SK-N-SH (cell line): ENCODE data around the gene PLXNA4. TPM values are rescaled to one million over a fixed set of nuclear protein-coding genes. Genes with fewer than 3 reads are reported as not detected.

Experiments
- CTCF ChIA-PET: fragments of 300-600, 350-600 bp; formaldehyde crosslinking; extraction: SDS; loops from one replicate; lab custom pipeline; 2021; lab: Yijun Ruan, JAX
- POLR2A ChIA-PET: fragments of 350-600 bp; sonication (Branson Sonifier 250); formaldehyde crosslinking; extraction: SDS; loops from one replicate; lab custom pipeline; 2020; ENCODE audit warnings: antibody characterized with exemption, inconsistent platforms; lab: Yijun Ruan, JAX
- DNase-seq: peaks from one replicate; pipeline ENCODE4 v3.0.0; 2012
- H2AFZ ChIP-seq: fragments of 200-600 bp; sonication (generic); 2 replicates; pipeline ENCODE4 v1.8.1; 2016; ENCODE audit warnings: antibody characterized with exemption, mild to moderate bottlenecking, low read depth
- H3F3A ChIP-seq: fragments of 200-600 bp; sonication (generic); replicated peaks from 2 replicates; pipeline ENCODE3; 2016; ENCODE audit warnings: antibody characterized with exemption, mild to moderate bottlenecking; ENCODE audit not compliant: insufficient read depth
- H3K27ac ChIP-seq, 2 experiments: fragments of 200-500 bp in 1 of 2; fragments of 200-600 bp in 1 of 2; sonication (Bioruptor generic) in 1 of 2; sonication (generic), shearing (Covaris generic) in 1 of 2; 2 replicates each; pipeline versions ENCODE4 v1.5.1 to v1.6.1; 2014 to 2016; ENCODE audit warnings: low read depth in 2 of 2, inconsistent platforms in 1 of 2, low read length in 1 of 2, mild to moderate bottlenecking in 1 of 2, mixed read lengths in 1 of 2
- H3K27me3 ChIP-seq: fragments of 200-600 bp; sonication (generic), shearing (Covaris generic); 2 replicates; pipeline ENCODE4 v1.6.1; 2016; ENCODE audit warnings: mixed run types; ENCODE audit not compliant: insufficient read depth
- H3K36me3 ChIP-seq, 2 experiments: fragments of 200-500 bp in 1 of 2; fragments of 200-600 bp in 1 of 2; sonication (Bioruptor generic) in 1 of 2; sonication (generic) in 1 of 2; replicated peaks in 1 of 2; 2 replicates each; pipeline versions ENCODE3 to v1.5.1; 2014 to 2016; ENCODE audit warnings: low read length in 1 of 2, mild to moderate bottlenecking in 1 of 2; ENCODE audit not compliant: insufficient read depth in 2 of 2, control insufficient read depth in 1 of 2
- H3K4me1 ChIP-seq, 2 experiments: fragments of 200-500 bp in 1 of 2; fragments of 200-600 bp in 1 of 2; sonication (Bioruptor generic) in 1 of 2; sonication (generic), shearing (Covaris generic) in 1 of 2; 2 replicates each; pipeline versions ENCODE4 v1.5.1 to v1.6.1; 2014 to 2016; ENCODE audit warnings: low read depth in 1 of 2, low read length in 1 of 2, mixed run types in 1 of 2; ENCODE audit not compliant: insufficient read depth in 2 of 2, control insufficient read depth in 1 of 2
- H3K4me2 ChIP-seq: fragments of 200-600 bp; sonication (generic), shearing (Covaris generic); 2 replicates; pipeline ENCODE4 v1.6.1; 2017; ENCODE audit warnings: mixed run types
- H3K4me3 ChIP-seq, 2 experiments: fragments of 200-500 bp in 1 of 2; fragments of 200-600 bp in 1 of 2; sonication (Bioruptor generic) in 1 of 2; sonication (generic), shearing (Covaris generic) in 1 of 2; 2 replicates each; pipeline versions ENCODE4 v1.5.1 to v1.8.1; 2014 to 2016; ENCODE audit warnings: low read depth in 2 of 2, inconsistent platforms in 1 of 2, low read length in 1 of 2, mild to moderate bottlenecking in 1 of 2, mixed read lengths in 1 of 2, moderate library complexity in 1 of 2
- H3K79me2 ChIP-seq: fragments of 200-600 bp; sonication (generic); 2 replicates; pipeline ENCODE4 v1.8.1; 2017; ENCODE audit warnings: mild to moderate bottlenecking; ENCODE audit not compliant: insufficient read depth
- H3K9ac ChIP-seq: fragments of 200-600 bp; sonication (generic); 2 replicates; pipeline ENCODE4 v1.6.1; 2017; ENCODE audit warnings: mixed run types
- H3K9me2 ChIP-seq: fragments of 200-600 bp; sonication (generic); 2 replicates; pipeline ENCODE4 v1.6.1; 2017; ENCODE audit warnings: mixed run types
- H3K9me3 ChIP-seq: fragments of 200-600 bp; sonication (generic); 2 replicates; pipeline ENCODE4 v1.6.1; 2017; ENCODE audit warnings: mixed run types, mild to moderate bottlenecking, moderate library complexity
- H4K20me1 ChIP-seq: fragments of 200-600 bp; sonication (generic); 2 replicates; pipeline ENCODE4 v1.6.1; 2017; ENCODE audit warnings: mild to moderate bottlenecking, mixed run types; ENCODE audit not compliant: insufficient read depth
- EZH2phosphoT487 ChIP-seq: fragments of 200-600 bp; sonication (generic); IDR thresholded peaks from 2 replicates; pipeline ENCODE4 v1.6.1; 2017; ENCODE audit warnings: low read depth, mixed run types, mild to moderate bottlenecking, antibody characterized with exemption, moderate library complexity, borderline replicate concordance
- FOXJ3 ChIP-seq: sonication (generic); formaldehyde crosslinking; IDR thresholded peaks from 2 replicates; pipeline ENCODE4 v1.5.1; 2020; ENCODE audit warnings: mild to moderate bottlenecking, missing genetic modification reagents
- FOXM1 ChIP-seq: IDR thresholded peaks from 2 replicates; pipeline ENCODE4 v1.4.0; 2012; ENCODE audit warnings: low read depth, mild to moderate bottlenecking
- GATA2 ChIP-seq: sonication (generic); formaldehyde crosslinking; IDR thresholded peaks from 2 replicates; pipeline ENCODE4 v1.5.0; 2020; ENCODE audit warnings: mild to moderate bottlenecking, missing genetic modification reagents
- NFIC ChIP-seq: IDR thresholded peaks from 2 replicates; pipeline ENCODE4 v1.4.0; 2012; ENCODE audit warnings: borderline replicate concordance
- RCOR1 ChIP-seq: fragments of 150-350 bp; IDR thresholded peaks from 2 replicates; pipeline ENCODE4 v1.6.1; 2017; ENCODE audit warnings: antibody characterized with exemption, low read length
- RFX5 ChIP-seq: IDR thresholded peaks from 2 replicates; pipeline ENCODE4 v1.6.1; 2012; ENCODE audit warnings: mild to moderate bottlenecking, improper control_type of control experiment, low read length
- SIN3A ChIP-seq: IDR thresholded peaks from 2 replicates; pipeline ENCODE4 v1.6.1; 2012; ENCODE audit warnings: low read depth, mild to moderate bottlenecking, low read length, moderate library complexity, borderline replicate concordance
- TEAD4 ChIP-seq: IDR thresholded peaks from 2 replicates; pipeline ENCODE4 v1.4.0; 2012; ENCODE audit warnings: mild to moderate bottlenecking, borderline replicate concordance; ENCODE audit not compliant: insufficient read depth
- WGBS: methylation state at CpG from one replicate; pipeline ENCODE4 v1.1.6; 2017; ENCODE audit warnings: low lambda C conversion rate; 5-methylcytosine and 5-hydroxymethylcytosine counted together
- polyA plus RNA-seq, 3 experiments: library from polyadenylated mRNA; depleted of rRNA; stranded (reverse); fragments of >200 nt; gene quantifications; 2 replicates each; pipeline ENCODE4 v1.2.3, GENCODE V29; 2012
- TF ChIP-seq, protein P1 (sequence below): fragments of 150-350 bp; IDR thresholded peaks from 2 replicates; pipeline ENCODE4 v1.6.1; 2017; ENCODE audit warnings: antibody characterized with exemption, low read length, low read depth, borderline replicate concordance
- TF ChIP-seq, protein P2 (sequence below): IDR thresholded peaks from 2 replicates; pipeline ENCODE4 v1.4.0; 2012; ENCODE audit warnings: low read depth
- TF ChIP-seq, protein P3 (sequence below): fragments of 200-600 bp; sonication (generic); IDR thresholded peaks from 2 replicates; pipeline ENCODE4 v1.6.1; 2017; ENCODE audit warnings: antibody characterized with exemption, mild to moderate bottlenecking, moderate library complexity
- TF ChIP-seq, protein P4 (sequence below): IDR thresholded peaks from 2 replicates; pipeline ENCODE4 v1.6.1; 2012; ENCODE audit warnings: mild to moderate bottlenecking, low read depth, low read length, moderate library complexity
- TF ChIP-seq, protein P5 (sequence below): IDR thresholded peaks from 2 replicates; pipeline ENCODE4 v1.4.0; 2012; ENCODE audit warnings: low read depth, borderline replicate concordance
- TF ChIP-seq, protein P6 (sequence below): fragments of 150-350 bp; IDR thresholded peaks from 2 replicates; pipeline ENCODE4 v1.6.1; 2016; ENCODE audit warnings: mild to moderate bottlenecking, low read depth, low read length

Gene PLXNA4
- polyA plus RNA-seq, 1 of the 3 experiments (the other 2 are of a cell fraction) = 2.4 TPM

DNA sequence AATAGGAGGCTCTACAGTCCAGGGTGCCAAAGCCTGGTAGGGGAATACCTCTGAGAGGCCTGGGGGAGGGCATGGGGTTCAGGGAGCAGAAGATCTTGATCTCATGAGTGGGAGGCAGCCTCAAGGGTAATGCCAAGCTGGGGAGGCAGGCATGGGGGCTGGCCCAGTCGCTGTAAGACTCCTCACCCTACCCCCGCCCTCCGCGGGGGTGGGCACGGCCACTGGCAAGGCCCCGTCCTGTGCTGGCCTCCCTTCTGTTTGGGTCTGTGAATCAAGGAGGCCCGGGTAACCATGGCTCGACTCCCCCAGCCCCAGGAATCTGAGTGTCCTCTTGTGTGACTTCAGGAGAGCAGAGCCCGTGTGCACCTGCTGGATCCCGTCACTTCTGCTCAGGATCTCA is 473.9 kb downstream of the PLXNA4 start (continued):
- TF ChIP-seq, protein P1, sequence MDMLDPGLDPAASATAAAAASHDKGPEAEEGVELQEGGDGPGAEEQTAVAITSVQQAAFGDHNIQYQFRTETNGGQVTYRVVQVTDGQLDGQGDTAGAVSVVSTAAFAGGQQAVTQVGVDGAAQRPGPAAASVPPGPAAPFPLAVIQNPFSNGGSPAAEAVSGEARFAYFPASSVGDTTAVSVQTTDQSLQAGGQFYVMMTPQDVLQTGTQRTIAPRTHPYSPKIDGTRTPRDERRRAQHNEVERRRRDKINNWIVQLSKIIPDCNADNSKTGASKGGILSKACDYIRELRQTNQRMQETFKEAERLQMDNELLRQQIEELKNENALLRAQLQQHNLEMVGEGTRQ = no peak
- TF ChIP-seq GATA2 (CRISPR knock-in tag) (no peak), RFX5 (no peak), NFIC (no peak)
- TF ChIP-seq, protein P2, sequence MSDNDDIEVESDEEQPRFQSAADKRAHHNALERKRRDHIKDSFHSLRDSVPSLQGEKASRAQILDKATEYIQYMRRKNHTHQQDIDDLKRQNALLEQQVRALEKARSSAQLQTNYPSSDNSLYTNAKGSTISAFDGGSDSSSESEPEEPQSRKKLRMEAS = no peak
- TF ChIP-seq, protein P3, sequence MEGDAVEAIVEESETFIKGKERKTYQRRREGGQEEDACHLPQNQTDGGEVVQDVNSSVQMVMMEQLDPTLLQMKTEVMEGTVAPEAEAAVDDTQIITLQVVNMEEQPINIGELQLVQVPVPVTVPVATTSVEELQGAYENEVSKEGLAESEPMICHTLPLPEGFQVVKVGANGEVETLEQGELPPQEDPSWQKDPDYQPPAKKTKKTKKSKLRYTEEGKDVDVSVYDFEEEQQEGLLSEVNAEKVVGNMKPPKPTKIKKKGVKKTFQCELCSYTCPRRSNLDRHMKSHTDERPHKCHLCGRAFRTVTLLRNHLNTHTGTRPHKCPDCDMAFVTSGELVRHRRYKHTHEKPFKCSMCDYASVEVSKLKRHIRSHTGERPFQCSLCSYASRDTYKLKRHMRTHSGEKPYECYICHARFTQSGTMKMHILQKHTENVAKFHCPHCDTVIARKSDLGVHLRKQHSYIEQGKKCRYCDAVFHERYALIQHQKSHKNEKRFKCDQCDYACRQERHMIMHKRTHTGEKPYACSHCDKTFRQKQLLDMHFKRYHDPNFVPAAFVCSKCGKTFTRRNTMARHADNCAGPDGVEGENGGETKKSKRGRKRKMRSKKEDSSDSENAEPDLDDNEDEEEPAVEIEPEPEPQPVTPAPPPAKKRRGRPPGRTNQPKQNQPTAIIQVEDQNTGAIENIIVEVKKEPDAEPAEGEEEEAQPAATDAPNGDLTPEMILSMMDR = no peak

DNA sequence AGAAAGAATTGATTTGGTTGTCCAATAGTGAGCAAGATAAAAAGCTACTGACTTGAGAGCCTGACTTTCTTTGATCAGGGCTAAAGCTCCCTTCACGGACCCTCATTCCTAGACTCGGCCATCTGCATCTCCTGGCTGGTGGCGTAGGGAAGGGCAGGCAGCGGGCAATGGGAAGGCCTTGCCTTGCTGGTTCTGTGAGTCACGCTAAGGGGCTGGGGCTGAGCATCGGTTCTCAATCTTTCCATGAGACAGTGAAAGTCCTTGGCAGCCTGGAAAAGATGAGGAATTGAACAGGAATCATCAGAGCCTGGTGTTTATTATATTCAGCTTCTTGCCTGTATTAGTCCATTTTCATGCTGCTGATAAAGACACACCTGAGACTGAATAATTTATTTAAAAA is 475.3 kb downstream of the PLXNA4 start:
- Histone ChIP-seq H3K36me3 (peaks cover 0 to 9% of the 10 kb centered on the region in 2 experiments), H3F3A (no peaks in the 10 kb centered on the region), H2AFZ (no peak overlapping the region), H3K9ac (no peak overlapping the region), H3K27ac (no peak overlapping the region), H3K4me2 (no peak overlapping the region), H4K20me1 (no peaks in the 10 kb centered on the region), H3K79me2 (no peaks in the 10 kb centered on the region), H3K27me3 (no peaks in the 10 kb centered on the region), H3K4me3 (no peak overlapping the region), H3K4me1 (no peaks in the 10 kb centered on the region; a peak in 1 of 4 replicates), H3K9me3 (no peaks in the 10 kb centered on the region), H3K9me2 (no peaks in the 10 kb centered on the region)
- no peak for DNase-seq
- WGBS = 90% methylated on average over 6 of the region's 6 CpGs
- TF ChIP-seq, protein P4, sequence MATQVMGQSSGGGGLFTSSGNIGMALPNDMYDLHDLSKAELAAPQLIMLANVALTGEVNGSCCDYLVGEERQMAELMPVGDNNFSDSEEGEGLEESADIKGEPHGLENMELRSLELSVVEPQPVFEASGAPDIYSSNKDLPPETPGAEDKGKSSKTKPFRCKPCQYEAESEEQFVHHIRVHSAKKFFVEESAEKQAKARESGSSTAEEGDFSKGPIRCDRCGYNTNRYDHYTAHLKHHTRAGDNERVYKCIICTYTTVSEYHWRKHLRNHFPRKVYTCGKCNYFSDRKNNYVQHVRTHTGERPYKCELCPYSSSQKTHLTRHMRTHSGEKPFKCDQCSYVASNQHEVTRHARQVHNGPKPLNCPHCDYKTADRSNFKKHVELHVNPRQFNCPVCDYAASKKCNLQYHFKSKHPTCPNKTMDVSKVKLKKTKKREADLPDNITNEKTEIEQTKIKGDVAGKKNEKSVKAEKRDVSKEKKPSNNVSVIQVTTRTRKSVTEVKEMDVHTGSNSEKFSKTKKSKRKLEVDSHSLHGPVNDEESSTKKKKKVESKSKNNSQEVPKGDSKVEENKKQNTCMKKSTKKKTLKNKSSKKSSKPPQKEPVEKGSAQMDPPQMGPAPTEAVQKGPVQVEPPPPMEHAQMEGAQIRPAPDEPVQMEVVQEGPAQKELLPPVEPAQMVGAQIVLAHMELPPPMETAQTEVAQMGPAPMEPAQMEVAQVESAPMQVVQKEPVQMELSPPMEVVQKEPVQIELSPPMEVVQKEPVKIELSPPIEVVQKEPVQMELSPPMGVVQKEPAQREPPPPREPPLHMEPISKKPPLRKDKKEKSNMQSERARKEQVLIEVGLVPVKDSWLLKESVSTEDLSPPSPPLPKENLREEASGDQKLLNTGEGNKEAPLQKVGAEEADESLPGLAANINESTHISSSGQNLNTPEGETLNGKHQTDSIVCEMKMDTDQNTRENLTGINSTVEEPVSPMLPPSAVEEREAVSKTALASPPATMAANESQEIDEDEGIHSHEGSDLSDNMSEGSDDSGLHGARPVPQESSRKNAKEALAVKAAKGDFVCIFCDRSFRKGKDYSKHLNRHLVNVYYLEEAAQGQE = no peak
- TF ChIP-seq RCOR1 (no peak), FOXM1 (no peak), GATA2 (CRISPR knock-in tag) (no peak), EZH2phosphoT487 (no peak), SIN3A (no peak), TEAD4 (no peak), FOXJ3 (CRISPR knock-in tag) (no peak), NFIC (no peak)
- TF ChIP-seq, protein P5, sequence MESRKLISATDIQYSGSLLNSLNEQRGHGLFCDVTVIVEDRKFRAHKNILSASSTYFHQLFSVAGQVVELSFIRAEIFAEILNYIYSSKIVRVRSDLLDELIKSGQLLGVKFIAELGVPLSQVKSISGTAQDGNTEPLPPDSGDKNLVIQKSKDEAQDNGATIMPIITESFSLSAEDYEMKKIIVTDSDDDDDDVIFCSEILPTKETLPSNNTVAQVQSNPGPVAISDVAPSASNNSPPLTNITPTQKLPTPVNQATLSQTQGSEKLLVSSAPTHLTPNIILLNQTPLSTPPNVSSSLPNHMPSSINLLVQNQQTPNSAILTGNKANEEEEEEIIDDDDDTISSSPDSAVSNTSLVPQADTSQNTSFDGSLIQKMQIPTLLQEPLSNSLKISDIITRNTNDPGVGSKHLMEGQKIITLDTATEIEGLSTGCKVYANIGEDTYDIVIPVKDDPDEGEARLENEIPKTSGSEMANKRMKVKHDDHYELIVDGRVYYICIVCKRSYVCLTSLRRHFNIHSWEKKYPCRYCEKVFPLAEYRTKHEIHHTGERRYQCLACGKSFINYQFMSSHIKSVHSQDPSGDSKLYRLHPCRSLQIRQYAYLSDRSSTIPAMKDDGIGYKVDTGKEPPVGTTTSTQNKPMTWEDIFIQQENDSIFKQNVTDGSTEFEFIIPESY = no peak
- TF ChIP-seq, protein P6, sequence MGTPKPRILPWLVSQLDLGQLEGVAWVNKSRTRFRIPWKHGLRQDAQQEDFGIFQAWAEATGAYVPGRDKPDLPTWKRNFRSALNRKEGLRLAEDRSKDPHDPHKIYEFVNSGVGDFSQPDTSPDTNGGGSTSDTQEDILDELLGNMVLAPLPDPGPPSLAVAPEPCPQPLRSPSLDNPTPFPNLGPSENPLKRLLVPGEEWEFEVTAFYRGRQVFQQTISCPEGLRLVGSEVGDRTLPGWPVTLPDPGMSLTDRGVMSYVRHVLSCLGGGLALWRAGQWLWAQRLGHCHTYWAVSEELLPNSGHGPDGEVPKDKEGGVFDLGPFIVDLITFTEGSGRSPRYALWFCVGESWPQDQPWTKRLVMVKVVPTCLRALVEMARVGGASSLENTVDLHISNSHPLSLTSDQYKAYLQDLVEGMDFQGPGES = no peak
- TF ChIP-seq, protein P1 = no peak
- ChIA-PET CTCF (no interaction called here), POLR2A (no interaction called here)
